GM04504 (cell line): ENCODE results near the gene EPOP.
"Not testable (repeated sequence)": the region's sequence is repeated elsewhere in the genome, so short reads cannot be mapped to it uniquely, and the experiment has no call there.

Experiments
- DNase-seq: peaks from one replicate; pipeline ENCODE4 v3.0.0-alpha.2; 2012; ENCODE audit warnings: low read depth

Gene EPOP

GRCh38 chr17:38653230-38653629 is 21.5 kb downstream of the EPOP start:
- DNase-seq: no peak

GRCh38 chr17:38650653-38651173 is 24.0 kb downstream of the EPOP start:
- not testable (repeated sequence) for DNase-seq

- DNase-seq: no peak
Observed at GRCh38 chr17:38637951-38638350, 36.8 kb downstream of the EPOP start.

GRCh38 chr17:38636054-38636453 is 38.7 kb downstream of the EPOP start:
- DNase-seq: no peak

GRCh38 chr17:38632334-38632733 is 42.4 kb downstream of the EPOP start:
- no peak for DNase-seq

- DNase-seq: no peak
Observed at GRCh38 chr17:38628441-38628840, 46.3 kb downstream of the EPOP start.

- DNase-seq: no peak
Observed at GRCh38 chr17:38627957-38628356, 46.8 kb downstream of the EPOP start.

- not testable (repeated sequence) for DNase-seq
Observed at GRCh38 chr17:38626606-38627226, 48.0 kb downstream of the EPOP start.

GRCh38 chr17:38625482-38625881 is 49.3 kb downstream of the EPOP start:
- no peak for DNase-seq

GRCh38 chr17:38624782-38625355 is 49.9 kb downstream of the EPOP start:
- not testable (repeated sequence) for DNase-seq
